Gastroesophageal sphincter (tissue), 4 donors: ENCODE data around the gene MESP2. TPM values are rescaled to one million over a fixed set of nuclear protein-coding genes. Genes with fewer than 3 reads are reported as not detected.

ENCODE experiments used
- ATAC-seq: fragments of 150-250 bp; one replicate; pipeline ENCODE4 v1.9.1; 2016; ENCODE audit warnings: mild to moderate bottlenecking, moderate library complexity
- H3K27ac ChIP-seq, 4 donors: fragments of 200-600 bp; sonication (generic) in 3 of 4; 1 replicate in 3 of 4; 2 replicates in 1 of 4; pipeline ENCODE4 v1.5.1; 2016 to 2019
- H3K27me3 ChIP-seq: fragments of 200-600 bp; sonication (generic); one replicate; pipeline ENCODE4 v1.5.1; 2019
- H3K36me3 ChIP-seq, 2 donors: fragments of 200-600 bp; sonication (generic); one replicate each; pipeline ENCODE4 v1.5.1; 2019; ENCODE audit warnings: control low read depth in 1 of 2
- H3K4me1 ChIP-seq, 3 donors: fragments of 200-600 bp; sonication (generic); 1 replicate in 2 of 3; 2 replicates in 1 of 3; pipeline ENCODE4 v1.5.1; 2016 to 2019; ENCODE audit warnings: control low read depth in 2 of 3
- H3K4me3 ChIP-seq, 2 donors: fragments of 200-600 bp; sonication (generic); one replicate each; pipeline ENCODE4 v1.5.1; 2019; ENCODE audit warnings: mild to moderate bottlenecking in 1 of 2, moderate library complexity in 1 of 2
- H3K9me3 ChIP-seq, 3 donors: fragments of 200-600 bp; sonication (generic); one replicate each; pipeline ENCODE4 v1.5.1; 2017 to 2019; ENCODE audit warnings: control low read depth in 2 of 3
- CTCF ChIP-seq, 4 experiments: fragments of 200-600 bp in 2 of 4; fragments of 450-650 bp in 2 of 4; sonication (generic) in 1 of 4; IDR thresholded peaks; one replicate each; pipeline ENCODE4 v1.5.1; 2017 to 2019; ENCODE audit warnings: antibody characterized with exemption in 4 of 4, mild to moderate bottlenecking in 2 of 4, moderate library complexity in 2 of 4
- EP300 ChIP-seq: sonication (generic); formaldehyde crosslinking; IDR thresholded peaks from one replicate; pipeline ENCODE4 v1.6.1; 2017; ENCODE audit warnings: antibody characterized with exemption, mild to moderate bottlenecking
- POLR2A ChIP-seq, 2 donors: fragments of 450-650 bp; IDR thresholded peaks; one replicate each; pipeline ENCODE4 v1.6.1; 2017; ENCODE audit warnings: antibody characterized with exemption in 2 of 2, mild to moderate bottlenecking in 2 of 2, moderate library complexity in 1 of 2
- POLR2AphosphoS5 ChIP-seq: sonication (generic); formaldehyde crosslinking; IDR thresholded peaks from one replicate; pipeline ENCODE4 v1.6.1; 2017; ENCODE audit warnings: antibody characterized with exemption
- WGBS, 2 donors: methylation state at CpG; one replicate each; pipeline ENCODE4 v1.1.5; 2018; ENCODE audit warnings: low coverage in 1 of 2; 5-methylcytosine and 5-hydroxymethylcytosine counted together
- total RNA-seq, 4 donors: library from RNA; depleted of rRNA; stranded (reverse); fragments of >200 nt; gene quantifications; one replicate each; pipeline ENCODE4 v1.1.0, GENCODE V29; 2016

MESP2 gene
- total RNA-seq, 4 donors from 2014 or later = not detected

GRCh38 chr15:89755701-89756100, 20.4 kb upstream of the MESP2 start:
- Histone ChIP-seq H3K27ac (no peak overlapping the region), H3K9me3 (no peaks in the 10 kb centered on the region), H3K36me3 (no peaks in the 10 kb centered on the region), H3K27me3 (peaks cover 6% of the 10 kb centered on the region), H3K4me3 (no peak overlapping the region), H3K4me1 (peaks cover 0 to 14% (median 2%) of the 10 kb centered on the region in 3 donors)
- TF ChIP-seq POLR2A (IDR thresholded peaks at IDR 0.05) (no peak), POLR2AphosphoS5 (no peak), CTCF (IDR thresholded peaks at IDR 0.05) (no peak), EP300 (no peak)
- no peak for ATAC-seq
- WGBS, 2 donors = 87 to 100% methylated on average over 2 to 4 of the region's 4 CpGs

- Histone ChIP-seq H3K36me3 (no peaks in the 10 kb centered on the region), H3K27ac (no peak overlapping the region), H3K27me3 (peaks cover 6% of the 10 kb centered on the region), H3K9me3 (no peaks in the 10 kb centered on the region), H3K4me3 (no peak overlapping the region), H3K4me1 (peaks cover 0 to 12% (median 2%) of the 10 kb centered on the region in 3 donors)
- no peak for ATAC-seq
- no peak for TF ChIP-seq CTCF (IDR thresholded peaks at IDR 0.05)
- no peak for TF ChIP-seq EP300
- TF ChIP-seq POLR2AphosphoS5 = no peak
- no peak for TF ChIP-seq POLR2A (IDR thresholded peaks at IDR 0.05)
- 66 to 72% methylated on average over 6 to 7 of the region's 7 CpGs for WGBS, 2 donors
Measured at GRCh38 chr15:89756897-89757296, 19.2 kb upstream of the MESP2 start.

GRCh38 chr15:89758283-89758682, 17.8 kb upstream of the MESP2 start:
- Histone ChIP-seq H3K27me3 (peaks cover 6% of the 10 kb centered on the region), H3K9me3 (no peaks in the 10 kb centered on the region), H3K4me1 (peaks cover 0 to 12% (median 2%) of the 10 kb centered on the region in 3 donors), H3K4me3 (no peak overlapping the region), H3K27ac (no peak overlapping the region), H3K36me3 (no peaks in the 10 kb centered on the region)
- no peak for TF ChIP-seq EP300
- WGBS, 2 donors = no CpG with 5 or more reads among the region's 8 CpGs
- no peak for ATAC-seq

GRCh38 chr15:89758981-89759380, 17.2 kb upstream of the MESP2 start:
- Histone ChIP-seq H3K27ac (no peak overlapping the region), H3K36me3 (no peaks in the 10 kb centered on the region), H3K9me3 (no peaks in the 10 kb centered on the region), H3K4me1 (peaks cover 0 to 12% (median 2%) of the 10 kb centered on the region in 3 donors), H3K27me3 (peaks cover 6% of the 10 kb centered on the region), H3K4me3 (no peak overlapping the region)
- WGBS, 2 donors = 86% methylated on average over 4 of the region's 8 CpGs; no CpG with 5 or more reads in 1 of the 2 donors
- TF ChIP-seq EP300 = no peak
- no peak for TF ChIP-seq POLR2AphosphoS5
- TF ChIP-seq CTCF (IDR thresholded peaks at IDR 0.05) = no peak
- no peak for TF ChIP-seq POLR2A (IDR thresholded peaks at IDR 0.05)
- ATAC-seq = no peak

- H3K4me1 ChIP-seq = peaks cover 0 to 12% (median 2%) of the 10 kb centered on the region in 3 donors
- H3K27ac ChIP-seq = no peak overlapping the region
- H3K4me3 ChIP-seq = no peak overlapping the region
- peaks cover 6% of the 10 kb centered on the region for H3K27me3 ChIP-seq
- H3K9me3 ChIP-seq = no peaks in the 10 kb centered on the region
- H3K36me3 ChIP-seq = no peaks in the 10 kb centered on the region
- TF ChIP-seq CTCF (IDR thresholded peaks at IDR 0.05) (no peak), EP300 (no peak)
- ATAC-seq = no peak
- WGBS, 2 donors = 60 to 100% methylated on average over 1 of the region's 3 CpGs
Measured at GRCh38 chr15:89759835-89760234, 16.3 kb upstream of the MESP2 start.
